NCI-H82 (cell line): ENCODE results near the gene P2RY8.
"Not testable (repeated sequence)": the region's sequence is repeated elsewhere in the genome, so short reads cannot be mapped to it uniquely, and the experiment has no call there.

Experiments used
- DNase-seq: peaks from one replicate; lab custom pipeline; 2025; lab: John Stamatoyannopoulos, UW

The P2RY8 gene

GRCh38 chrX:1545776-1546408, 8.9 kb upstream of the P2RY8 start:
- DNase-seq = no peak

- no peak for DNase-seq
Measured at GRCh38 chrX:1542994-1543725, 6.2 kb upstream of the P2RY8 start.

DNA sequence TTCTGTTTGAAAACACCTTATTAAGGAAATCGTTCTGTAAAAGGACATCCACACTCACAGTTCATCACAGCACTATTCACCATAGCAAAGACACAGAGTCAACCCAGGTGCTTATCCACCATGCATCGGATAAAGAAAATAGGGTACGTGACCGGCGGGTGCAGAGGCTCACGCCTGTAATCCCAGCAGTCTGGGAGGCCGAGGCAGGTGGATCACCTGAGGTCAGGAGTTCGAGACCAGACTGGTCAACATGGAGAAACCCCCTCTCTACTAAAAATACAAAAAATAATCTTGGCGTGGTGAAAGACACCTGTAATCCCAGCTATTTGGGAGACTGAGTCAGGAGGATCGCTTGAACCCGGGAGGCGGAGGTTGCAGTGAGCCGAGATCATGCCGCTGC, 2.2 kb upstream of the P2RY8 start:
- not testable (repeated sequence) for DNase-seq

DNA sequence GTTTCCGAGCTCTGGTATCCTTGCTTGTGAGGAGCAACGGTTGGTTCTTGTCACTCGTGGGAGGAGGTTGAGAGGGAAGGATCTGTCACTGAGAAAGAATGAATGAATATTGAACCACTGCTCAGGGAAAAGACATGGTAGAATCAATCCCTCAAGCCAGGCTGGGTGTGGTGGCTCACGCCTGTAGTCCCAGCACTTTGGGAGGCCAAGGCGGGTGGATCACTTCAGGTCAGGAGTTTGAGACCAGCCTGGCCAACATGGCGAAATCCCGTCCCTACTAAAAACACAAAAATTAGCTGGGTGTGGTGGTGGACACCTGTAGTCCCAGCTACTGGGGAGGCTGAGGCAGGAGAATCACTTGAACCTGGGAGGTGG, 718 bp upstream of the P2RY8 start:
- not testable (repeated sequence) for DNase-seq

- DNase-seq = no peak
Measured at GRCh38 chrX:1536712-1537030, 314 bp downstream of the P2RY8 start.

GRCh38 chrX:1535241-1536041, 1.5 kb downstream of the P2RY8 start:
- DNase-seq = no peak

DNA sequence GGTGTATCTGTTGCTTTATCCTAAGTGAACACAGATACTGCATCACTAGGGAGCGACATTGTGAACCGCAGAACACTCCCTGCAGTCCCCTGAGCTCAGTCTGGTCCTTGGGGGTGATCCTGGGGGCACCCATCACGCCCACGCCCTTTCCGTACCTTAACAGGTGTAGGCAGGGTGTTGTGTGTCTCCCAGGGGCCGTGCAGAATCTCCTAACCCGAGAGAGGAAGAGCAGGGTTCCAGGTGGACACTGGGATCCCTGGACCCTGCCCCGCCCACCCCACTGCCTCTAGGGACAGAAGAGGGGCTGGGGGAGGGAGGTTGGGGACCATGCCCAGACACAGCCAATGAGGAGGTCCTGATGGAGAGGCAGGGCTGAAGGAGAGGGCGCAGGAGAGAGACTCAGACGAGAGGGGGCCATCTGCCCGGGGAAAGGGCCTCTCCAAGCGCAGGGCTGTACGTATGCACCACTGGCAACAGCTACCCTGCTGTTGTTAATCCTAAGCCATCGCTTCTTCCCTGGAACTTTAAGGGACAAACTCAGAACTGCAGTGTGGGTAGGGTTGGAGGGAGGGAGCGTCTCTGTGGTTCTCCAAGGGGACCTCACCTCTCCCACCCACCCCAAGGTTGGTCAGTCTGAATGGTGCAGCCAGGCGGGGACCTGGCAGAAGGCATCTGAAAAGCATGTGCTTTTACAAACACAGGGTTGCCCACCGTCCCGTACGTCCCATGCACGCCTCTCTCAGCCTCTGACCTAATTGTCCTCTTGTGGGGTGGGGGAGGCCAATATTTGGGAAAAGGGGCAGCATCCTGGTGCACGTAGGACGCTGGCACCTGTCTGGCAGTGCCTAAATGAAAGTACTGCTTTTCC, 2.5 kb downstream of the P2RY8 start:
- DNase-seq = peak; percentile 60

DNA sequence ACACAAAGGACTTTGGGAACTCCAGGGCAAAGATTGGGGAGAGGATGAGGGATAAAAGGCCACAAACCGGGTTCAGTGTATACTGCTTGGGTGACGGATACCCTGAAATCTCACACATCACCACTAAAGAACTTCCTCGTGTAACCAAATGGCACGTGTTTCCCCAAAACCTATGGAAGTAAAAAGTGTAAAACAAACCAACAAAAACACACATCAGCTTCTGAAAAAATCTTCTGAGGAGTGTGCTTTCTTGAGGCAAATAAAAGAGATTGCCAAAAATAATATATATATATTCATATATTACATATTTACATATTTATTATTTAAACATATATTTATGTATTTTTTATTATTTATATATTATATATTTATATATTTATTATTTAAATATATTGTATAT, 3.9 kb downstream of the P2RY8 start:
- DNase-seq = no peak

- DNase-seq = no peak
Measured at GRCh38 chrX:1531096-1531890, 5.7 kb downstream of the P2RY8 start.

DNA sequence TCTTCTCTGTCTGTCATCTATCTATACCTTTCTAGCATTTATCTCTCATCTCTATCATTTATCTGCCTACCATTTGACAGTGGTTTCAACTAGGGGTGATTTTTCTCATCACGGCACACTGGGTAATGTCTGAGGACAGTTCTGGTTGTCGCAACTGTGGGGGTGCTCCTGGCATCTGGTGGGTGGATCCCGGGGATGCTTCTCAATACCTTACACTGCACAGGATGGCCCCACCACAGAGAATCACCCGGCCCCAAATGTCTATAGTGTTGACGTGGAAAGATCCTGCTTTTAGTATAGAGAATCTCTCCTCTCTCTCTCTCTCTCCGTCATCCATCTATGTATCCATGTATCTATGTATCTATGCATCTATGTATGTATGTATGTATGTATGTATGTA, 7.2 kb downstream of the P2RY8 start:
- DNase-seq = no peak

GRCh38 chrX:1529328-1529727, 7.7 kb downstream of the P2RY8 start:
- no peak for DNase-seq

DNA sequence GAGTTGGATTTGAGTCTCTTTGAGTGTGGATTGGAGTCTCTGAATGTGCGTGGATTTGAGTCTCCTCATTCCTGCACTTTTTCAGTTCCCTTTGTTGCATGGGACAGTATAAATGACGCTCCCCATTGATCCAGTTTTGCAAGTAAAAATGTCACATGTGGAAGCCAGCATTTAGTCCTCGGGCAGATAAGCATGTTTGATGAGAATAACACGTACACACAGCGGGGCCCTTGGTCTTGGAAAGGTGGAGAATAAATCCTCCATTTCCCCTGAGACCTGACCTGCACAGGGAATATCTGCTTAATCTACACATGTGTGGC, 8.1 kb downstream of the P2RY8 start:
- DNase-seq = no peak

- no peak for DNase-seq
Measured at GRCh38 chrX:1528186-1528883, 8.7 kb downstream of the P2RY8 start.

GRCh38 chrX:1527457-1527856, 9.5 kb downstream of the P2RY8 start:
- DNase-seq = no peak

DNA sequence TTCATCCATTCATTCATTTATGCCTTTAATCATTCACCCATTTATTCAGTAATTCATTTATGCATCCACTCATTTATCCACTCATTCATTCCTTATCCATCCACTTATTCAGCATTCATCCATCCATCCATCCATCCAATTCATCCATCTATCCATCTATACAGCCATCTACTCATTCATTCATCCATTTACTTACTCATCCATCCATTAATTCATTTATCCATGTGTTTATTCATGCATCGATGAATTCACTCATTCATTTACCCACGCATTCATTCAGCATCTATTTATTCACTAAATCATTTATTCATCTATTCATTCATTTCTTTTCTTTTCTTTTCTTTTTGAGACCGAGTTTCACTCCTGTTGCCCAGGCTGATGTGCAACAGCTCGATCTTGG, 10.4 kb downstream of the P2RY8 start:
- DNase-seq = no peak

- DNase-seq = no peak
Measured at GRCh38 chrX:1525583-1526355, 11.2 kb downstream of the P2RY8 start.

DNA sequence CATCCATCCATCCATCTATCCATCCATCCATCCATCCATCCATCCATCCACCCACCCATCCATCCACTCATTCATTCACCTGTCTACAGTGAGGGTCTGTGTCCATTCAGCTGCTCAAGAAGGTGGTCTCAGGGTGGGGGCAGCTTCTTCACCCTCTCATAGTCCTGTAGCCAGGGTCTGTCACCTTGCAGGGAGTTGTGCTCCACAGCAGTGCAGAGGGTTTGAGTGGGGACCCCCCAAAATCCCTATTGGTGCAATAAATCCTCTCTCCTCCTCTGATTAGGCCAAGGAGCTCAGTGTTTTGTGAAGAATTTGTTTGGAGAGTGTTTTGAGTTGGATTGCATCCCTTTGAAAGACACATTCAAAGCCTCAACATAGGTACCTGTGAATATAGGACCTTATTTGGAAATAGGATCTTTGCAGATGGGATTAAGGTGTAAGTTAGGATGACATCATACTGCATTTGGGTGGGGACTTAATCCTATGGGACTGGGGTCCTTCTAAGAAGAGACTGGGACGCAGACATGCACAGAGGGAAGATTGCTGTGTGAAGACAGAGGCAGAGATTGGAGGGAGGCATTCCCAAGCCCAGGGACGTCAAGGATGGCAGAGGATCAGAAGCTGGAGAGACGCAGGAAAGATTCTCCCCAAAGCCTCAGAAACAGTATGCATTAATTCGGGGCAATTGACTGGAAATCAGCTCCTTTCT, 12.0 kb downstream of the P2RY8 start:
- no peak for DNase-seq

DNA sequence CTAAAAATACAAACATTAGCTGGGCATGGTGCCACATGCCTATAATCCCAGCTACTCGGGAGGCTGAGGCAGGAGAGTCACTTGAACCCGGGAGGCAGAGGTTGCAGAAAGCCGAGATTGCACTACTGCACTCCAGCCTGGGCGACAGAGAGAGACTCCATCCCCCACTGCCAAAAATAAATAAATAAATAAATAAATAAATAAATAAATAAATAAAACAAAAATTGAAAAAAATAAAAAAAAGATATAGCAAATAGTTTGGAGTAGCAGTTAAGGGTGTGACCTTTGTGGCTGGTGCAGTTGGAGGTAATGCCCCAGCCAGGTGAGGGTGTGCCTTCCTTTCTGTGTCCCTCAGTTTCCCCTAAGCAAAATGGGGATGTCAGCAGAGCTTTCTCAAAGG, 14.1 kb downstream of the P2RY8 start:
- not testable (repeated sequence) for DNase-seq

GRCh38 chrX:1521459-1521956, 15.5 kb downstream of the P2RY8 start:
- DNase-seq = no peak
